HG03135 (cell line): ENCODE measurements around the gene C9orf85.
A peak's percentile ranks its signal among the peaks of the same experiment; 100 is the strongest.
"Not testable (repeated sequence)": the region's sequence is repeated elsewhere in the genome, so short reads cannot be mapped to it uniquely, and the experiment has no call there.

Experiments used
- ATAC-seq: cut with Tn5 transposase; IDR thresholded peaks from one replicate; pipeline ENCODE4 v1.9.1; 2021; ENCODE audit warnings: mild to moderate bottlenecking, moderate library complexity; ENCODE audit not compliant: unreplicated experiment

C9orf85 gene

GRCh38 chr9:71911061-71911907, at the start of gene C9orf85, which contains the start of gene ABHD17B:
Gene C9orf85 (plus strand): TSS chr9:71911639. CDS start chr9:71911735, 96 bp downstream.
Gene ABHD17B (minus strand): TSS chr9:71911193. CDS start chr9:71875080, 36,113 bp downstream.
- ATAC-seq: peak; percentile 93

GRCh38 chr9:71863631-71864030, 47.8 kb upstream of the C9orf85 start:
- no peak for ATAC-seq

DNA sequence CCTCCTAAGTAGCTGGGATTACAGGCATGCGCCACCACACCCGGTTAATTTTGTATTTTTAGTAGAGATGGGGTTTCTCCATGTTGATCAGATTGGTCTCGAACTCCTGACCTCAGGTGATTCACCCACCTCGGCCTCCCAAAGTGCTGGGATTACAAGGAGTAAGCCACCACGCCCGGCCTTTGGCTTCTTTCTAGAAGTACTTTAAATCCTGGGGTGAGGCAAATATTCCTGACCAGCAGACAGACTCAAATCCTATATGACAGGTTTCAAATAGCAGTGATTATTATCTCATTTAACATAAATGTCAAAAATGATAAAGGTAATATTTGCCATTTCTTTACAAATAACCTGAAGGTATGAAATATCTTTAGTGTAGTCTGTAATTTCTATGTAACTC, 36.1 kb upstream of the C9orf85 start:
- ATAC-seq: no peak

GRCh38 chr9:71876106-71876505, 35.3 kb upstream of the C9orf85 start:
- no peak for ATAC-seq

GRCh38 chr9:71876829-71877228, 34.6 kb upstream of the C9orf85 start:
- no peak for ATAC-seq

DNA sequence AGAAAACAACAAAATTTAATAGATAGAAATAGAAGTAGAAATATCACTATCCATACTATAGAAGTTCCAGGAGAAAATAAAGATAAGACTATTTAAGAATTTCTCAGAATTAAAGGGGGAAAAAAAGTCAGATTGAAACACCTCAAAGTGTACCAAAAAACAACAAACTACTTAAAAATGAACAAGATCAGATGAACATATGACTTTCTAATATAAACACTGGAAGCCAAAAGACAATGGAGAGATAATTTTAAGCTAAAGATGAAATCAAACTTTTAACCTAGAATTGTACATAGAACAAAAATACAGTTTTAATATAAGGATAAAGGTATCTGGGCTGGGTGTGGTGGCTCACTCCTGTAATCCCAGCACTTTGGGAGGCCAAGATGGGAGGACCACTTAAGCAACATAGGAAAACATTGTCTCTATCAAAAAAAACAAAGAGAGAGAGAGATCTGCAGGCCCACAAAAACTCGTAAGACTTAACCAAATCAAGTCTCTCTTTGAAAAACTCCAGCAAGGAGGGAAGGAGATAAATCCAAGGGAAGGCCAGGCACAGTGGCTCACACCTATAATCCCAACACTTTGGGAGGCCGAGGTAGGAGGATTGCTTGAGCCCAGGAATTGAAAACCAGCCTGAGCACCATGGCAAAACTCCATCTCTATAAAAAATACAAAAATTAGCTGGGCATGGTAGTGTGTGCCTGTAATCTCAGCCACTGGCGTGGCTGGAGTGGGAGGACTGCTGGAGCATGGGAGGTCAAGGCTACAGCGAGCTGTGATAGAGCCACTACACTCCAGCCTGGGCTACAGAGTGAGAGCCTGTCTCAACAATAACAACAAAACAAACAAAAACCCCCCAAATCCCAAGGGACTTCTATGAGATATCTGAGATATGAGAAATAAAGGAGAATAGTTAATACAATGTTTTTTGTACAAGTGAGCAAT, 32.8 kb upstream of the C9orf85 start:
- no peak for ATAC-seq

GRCh38 chr9:71879644-71880174, 31.7 kb upstream of the C9orf85 start:
- no peak for ATAC-seq

GRCh38 chr9:71884005-71884404, 27.4 kb upstream of the C9orf85 start:
- ATAC-seq: no peak

DNA sequence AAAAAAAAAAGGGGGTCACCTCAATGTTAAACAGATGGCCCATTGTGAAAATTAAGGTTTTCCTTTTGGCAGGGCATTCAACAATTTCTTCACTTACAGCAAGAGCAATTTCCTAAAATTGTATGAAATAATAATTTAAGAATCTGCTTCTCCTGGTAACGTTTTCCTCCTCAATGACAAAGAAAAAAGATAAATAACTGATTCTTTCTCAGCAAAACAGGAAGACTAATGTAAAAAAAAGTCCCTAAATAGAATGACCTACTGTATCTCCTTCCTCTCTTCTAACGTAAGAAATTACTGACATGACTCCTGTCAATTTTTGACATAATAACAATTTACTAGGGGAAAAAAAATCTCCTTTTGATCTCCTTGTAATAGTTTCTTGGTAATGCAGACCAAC, 26.0 kb upstream of the C9orf85 start:
- no peak for ATAC-seq

GRCh38 chr9:71886015-71886414, 25.4 kb upstream of the C9orf85 start:
- no peak for ATAC-seq

DNA sequence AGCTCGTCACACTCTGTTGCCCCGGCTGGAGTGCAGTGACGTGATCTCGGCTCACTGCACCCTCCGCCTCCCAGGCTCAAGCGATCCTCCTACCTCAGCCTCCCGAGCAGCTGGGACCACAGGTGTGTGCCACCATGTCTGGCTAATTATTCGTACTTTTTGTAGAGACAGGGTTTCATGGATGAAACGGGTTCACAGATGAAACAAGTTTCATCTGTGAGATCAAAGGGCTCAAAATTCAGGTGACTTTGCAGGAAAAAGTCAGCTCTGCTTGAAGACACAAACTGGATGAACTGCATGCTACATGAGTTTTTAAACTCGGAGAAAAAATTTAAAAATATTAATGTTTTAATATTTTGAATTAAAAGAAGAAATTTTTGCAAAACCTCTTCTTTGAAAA, 24.9 kb upstream of the C9orf85 start:
- no peak for ATAC-seq

DNA sequence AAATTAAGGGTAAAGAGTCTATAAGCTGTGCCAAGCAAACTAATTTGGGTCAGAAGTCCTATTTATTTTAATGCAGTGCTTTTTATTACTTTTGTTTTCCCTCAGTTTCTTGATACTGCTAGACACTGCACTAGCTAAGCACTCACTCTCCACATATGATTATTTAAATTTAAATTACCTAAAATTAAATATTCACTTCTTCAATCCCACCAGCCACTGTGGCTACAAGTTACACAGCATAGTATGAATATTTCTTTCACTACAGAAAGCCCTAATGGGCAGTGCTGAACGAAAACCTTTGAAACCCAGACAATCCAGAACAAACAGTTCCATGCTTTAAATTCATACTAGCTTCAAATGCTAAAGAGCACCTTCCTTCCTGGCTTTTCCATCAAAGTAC, 24.1 kb upstream of the C9orf85 start:
- no peak for ATAC-seq

- no peak for ATAC-seq
These were observed 21.3 kb upstream of the C9orf85 start for GRCh38 chr9:71890042-71890679.

GRCh38 chr9:71891557-71892189, 19.8 kb upstream of the C9orf85 start:
- no peak for ATAC-seq

GRCh38 chr9:71895117-71895516, 16.3 kb upstream of the C9orf85 start:
- no peak for ATAC-seq

- no peak for ATAC-seq
These were observed 15.5 kb upstream of the C9orf85 start for GRCh38 chr9:71895955-71896354.

DNA sequence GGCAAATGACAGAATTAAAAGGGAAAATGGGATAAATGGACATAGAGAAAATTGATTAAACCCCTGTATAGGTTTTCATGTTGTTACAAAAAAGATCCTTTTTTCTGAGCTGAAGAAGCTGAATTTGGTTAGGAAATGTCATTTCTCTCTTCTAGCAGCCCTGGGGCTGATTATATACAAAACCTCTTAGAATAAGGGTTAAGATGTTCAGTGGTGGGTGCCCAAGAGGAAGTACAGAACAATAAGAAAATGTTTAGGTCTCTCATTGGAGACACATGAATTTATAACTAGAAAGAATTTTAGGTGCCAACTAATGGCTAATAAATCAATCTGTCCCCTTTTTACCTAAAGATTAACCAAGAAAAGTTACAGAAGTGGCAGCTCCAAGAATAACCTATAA, 14.7 kb upstream of the C9orf85 start:
- ATAC-seq: no peak

DNA sequence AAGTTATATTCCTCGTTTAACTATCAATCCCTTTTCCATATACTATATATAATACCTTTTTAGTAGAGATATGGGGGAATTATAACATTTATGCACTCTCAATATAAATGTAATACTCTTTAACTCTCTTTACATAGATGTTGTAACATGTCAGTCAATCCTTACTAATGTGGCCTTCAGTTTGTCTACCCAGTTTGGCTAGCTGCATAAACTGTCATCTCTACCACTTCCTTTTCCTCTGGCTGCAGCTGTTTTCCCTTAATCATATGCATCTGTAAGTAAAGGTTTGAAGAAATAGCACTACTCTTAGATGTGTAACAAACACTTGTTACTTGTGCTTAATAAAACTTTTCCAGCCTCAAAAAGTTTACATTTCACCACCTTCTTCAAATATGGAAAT, 13.9 kb upstream of the C9orf85 start:
- ATAC-seq: no peak

DNA sequence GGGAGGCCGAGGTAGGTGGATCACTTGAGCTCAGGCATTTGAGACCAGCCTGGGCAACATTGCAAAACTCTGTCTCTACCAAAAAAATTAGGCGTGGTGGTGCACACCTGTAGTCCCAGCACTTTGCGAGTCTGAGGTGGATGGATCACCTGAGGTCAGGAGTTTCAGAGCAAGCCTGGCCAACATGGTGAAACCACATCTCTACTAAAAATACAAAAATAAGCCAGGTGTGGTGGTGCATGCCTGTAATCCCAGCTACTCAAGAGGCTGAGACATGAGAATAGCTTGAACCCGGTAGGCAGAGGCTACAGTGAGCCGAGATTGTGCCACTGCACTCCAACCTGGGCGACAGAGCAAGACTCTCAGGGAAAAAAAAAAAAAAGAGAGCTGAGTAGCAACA, 12.7 kb upstream of the C9orf85 start:
- not testable (repeated sequence) for ATAC-seq
